ENCODE results near the gene STUB1.

DNA sequence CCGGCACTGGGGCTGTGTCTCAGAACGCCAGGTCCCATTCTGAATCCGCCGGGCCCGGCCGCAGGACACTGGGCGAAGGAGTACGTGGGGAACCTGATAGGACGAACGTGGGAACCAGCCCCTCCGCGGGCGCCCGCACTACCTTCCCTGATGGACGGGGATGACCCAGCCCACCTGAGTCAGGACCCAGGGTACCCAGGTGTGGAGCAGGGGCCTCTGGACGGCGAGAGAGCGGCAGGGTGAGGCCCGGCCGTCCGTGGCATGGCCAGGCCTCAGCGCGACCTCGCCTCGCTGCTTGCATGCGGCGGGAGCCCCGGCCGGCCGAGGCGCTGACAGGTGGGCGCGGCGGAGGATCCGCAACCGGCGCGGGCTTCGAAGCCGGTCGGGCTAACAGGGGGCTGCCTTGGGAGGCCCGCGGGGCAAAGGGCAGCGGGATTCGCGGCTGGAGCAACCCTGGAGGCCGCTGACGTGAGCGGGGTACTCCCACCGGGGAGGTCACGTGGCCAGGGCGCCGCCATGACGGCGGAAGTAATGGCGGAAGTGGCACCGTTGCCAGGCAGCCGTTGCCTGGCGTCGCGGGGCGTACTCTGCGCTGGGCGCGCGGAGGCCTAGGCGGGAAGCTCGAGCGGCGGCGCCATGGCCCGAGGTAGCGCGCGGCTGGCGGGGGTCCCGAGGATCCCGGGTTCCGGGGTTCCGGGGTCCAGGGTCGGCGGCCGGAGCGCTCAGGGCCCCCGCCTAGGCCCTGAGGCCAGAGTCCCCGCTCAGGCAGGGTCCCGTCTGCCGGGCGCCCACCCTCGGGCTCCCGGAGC lies 31.2 kb upstream of the STUB1 start, which contains the start of gene WDR90:
- TF ChIP-seq, protein P1, sequence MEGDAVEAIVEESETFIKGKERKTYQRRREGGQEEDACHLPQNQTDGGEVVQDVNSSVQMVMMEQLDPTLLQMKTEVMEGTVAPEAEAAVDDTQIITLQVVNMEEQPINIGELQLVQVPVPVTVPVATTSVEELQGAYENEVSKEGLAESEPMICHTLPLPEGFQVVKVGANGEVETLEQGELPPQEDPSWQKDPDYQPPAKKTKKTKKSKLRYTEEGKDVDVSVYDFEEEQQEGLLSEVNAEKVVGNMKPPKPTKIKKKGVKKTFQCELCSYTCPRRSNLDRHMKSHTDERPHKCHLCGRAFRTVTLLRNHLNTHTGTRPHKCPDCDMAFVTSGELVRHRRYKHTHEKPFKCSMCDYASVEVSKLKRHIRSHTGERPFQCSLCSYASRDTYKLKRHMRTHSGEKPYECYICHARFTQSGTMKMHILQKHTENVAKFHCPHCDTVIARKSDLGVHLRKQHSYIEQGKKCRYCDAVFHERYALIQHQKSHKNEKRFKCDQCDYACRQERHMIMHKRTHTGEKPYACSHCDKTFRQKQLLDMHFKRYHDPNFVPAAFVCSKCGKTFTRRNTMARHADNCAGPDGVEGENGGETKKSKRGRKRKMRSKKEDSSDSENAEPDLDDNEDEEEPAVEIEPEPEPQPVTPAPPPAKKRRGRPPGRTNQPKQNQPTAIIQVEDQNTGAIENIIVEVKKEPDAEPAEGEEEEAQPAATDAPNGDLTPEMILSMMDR (IDR thresholded peaks at IDR 0.05): no peak
- no peak for TF ChIP-seq EZH2 (IDR thresholded peaks at IDR 0.05; ENCODE audit: borderline replicate concordance, insufficient read depth, low read depth, low read length, poor library complexity, severe bottlenecking)

Data from B cell (primary cell).